HepG2 (cell line): ENCODE results near the gene RAB3A. TPM values are rescaled to one million over a fixed set of nuclear protein-coding genes. Genes with fewer than 3 reads are reported as not detected.

Source experiments
- ATF6 ChIP-seq: sonication (generic); formaldehyde crosslinking; conservative IDR thresholded peaks from 2 replicates; pipeline ENCODE4 v1.4.0; 2020; ENCODE audit warnings: missing genetic modification reagents
- HMGXB4 ChIP-seq, 2 experiments: sonication (generic) in 1 of 2; formaldehyde crosslinking in 1 of 2; IDR thresholded peaks; 2 replicates each; pipeline versions ENCODE4 v1.4.0 to v1.6.1; 2018 to 2020; ENCODE audit warnings: missing genetic modification reagents in 2 of 2, borderline replicate concordance in 1 of 2, low read depth in 1 of 2, mild to moderate bottlenecking in 1 of 2, missing biosample characterization in 1 of 2
- MXD3 ChIP-seq: IDR thresholded peaks from 2 replicates; pipeline ENCODE4 v1.6.1; 2016; ENCODE audit warnings: mild to moderate bottlenecking, missing biosample characterization, missing genetic modification reagents
- NRL ChIP-seq: sonication (generic); formaldehyde crosslinking; IDR thresholded peaks from 2 replicates; pipeline ENCODE4 v1.5.0; 2020; ENCODE audit warnings: missing genetic modification reagents, mild to moderate bottlenecking, moderate library complexity, borderline replicate concordance
- REXO4 ChIP-seq: sonication (generic); formaldehyde crosslinking; IDR thresholded peaks from 2 replicates; pipeline ENCODE4 v1.8.0; 2022; ENCODE audit warnings: missing genetic modification reagents, mild to moderate bottlenecking, borderline replicate concordance
- ZC3H4 ChIP-seq: sonication (generic); formaldehyde crosslinking; IDR thresholded peaks from 2 replicates; pipeline ENCODE4 v1.4.0; 2020; ENCODE audit warnings: missing genetic modification reagents, borderline replicate concordance
- ZFP36L1 ChIP-seq: sonication (generic); formaldehyde crosslinking; IDR thresholded peaks from 2 replicates; pipeline ENCODE4 v1.8.0; 2022; ENCODE audit warnings: mild to moderate bottlenecking, missing genetic modification reagents, moderate library complexity
- ZNF143 ChIP-seq: sonication (generic); formaldehyde crosslinking; IDR thresholded peaks from 2 replicates; pipeline ENCODE4 v1.4.0; 2020; ENCODE audit warnings: missing genetic modification reagents
- ZNF24 ChIP-seq: fragments of 450-650 bp; IDR thresholded peaks from 2 replicates; pipeline ENCODE4 v1.6.1; 2017; ENCODE audit warnings: antibody characterized with exemption, mild to moderate bottlenecking
- ZNF318 ChIP-seq: sonication (generic); formaldehyde crosslinking; IDR thresholded peaks from 2 replicates; pipeline ENCODE4 v1.4.0; 2020; ENCODE audit warnings: mild to moderate bottlenecking, missing genetic modification reagents
- ZNF740 ChIP-seq: sonication (generic); formaldehyde crosslinking; IDR thresholded peaks from 2 replicates; pipeline ENCODE4 v1.4.0; 2020; ENCODE audit warnings: missing genetic modification reagents
- polyA plus RNA-seq, 8 experiments: library from polyadenylated mRNA; depleted of rRNA in 3 of 8; stranded (reverse) in 7 of 8; unstranded in 1 of 8; fragments of >200 nt; fragmentation: Illumina TruSeq in 4 of 8; extraction: Trizol in 4 of 8; gene quantifications; 2 replicates each; pipeline versions ENCODE4 v1.2.1 to v1.2.3, GENCODE V29; 2011 to 2016; ENCODE audit warnings: low read depth in 4 of 8, missing spikeins in 1 of 8, mixed read lengths in 1 of 8; ENCODE audit not compliant: insufficient read depth in 1 of 8
- total RNA-seq, 5 experiments: library from RNA; depleted of rRNA; stranded (reverse); fragments of >200 nt; fragmentation: Illumina TruSeq; extraction: Trizol; gene quantifications; 2 replicates each; pipeline ENCODE4 v1.2.3, GENCODE V29; 2016; ENCODE audit warnings: low read depth in 1 of 5
- TF ChIP-seq, protein P1 (sequence below): IDR thresholded peaks from 2 replicates; pipeline ENCODE4 v1.6.1; 2016; ENCODE audit warnings: mild to moderate bottlenecking

The RAB3A gene
- total and polyA plus RNA-seq, 2 of the 13 experiments (the other 11 are each of a cell fraction or from before 2014, with no cell fraction given), result 0.58 to 0.98 TPM

- TF ChIP-seq ZNF318 (CRISPR knock-in tag), result 0 out of 2 replicates have a peak, but pooled peaks have one; percentile 31
- TF ChIP-seq ZC3H4 (CRISPR knock-in tag), result no peak
- TF ChIP-seq ZNF740 (CRISPR knock-in tag), result 0 out of 2 replicates have a peak, but pooled peaks have one; percentile 58
- no peak for TF ChIP-seq REXO4 (CRISPR knock-in tag)
- peak; percentile 56; the same call in 1 of the 2 replicates for TF ChIP-seq ZNF143 (CRISPR knock-in tag)
- 0 out of 2 replicates have a peak, but pooled peaks have one; percentile 71 for TF ChIP-seq MXD3 (CRISPR knock-in tag)
- TF ChIP-seq HMGXB4 (CRISPR knock-in tag; IDR thresholded peaks at IDR 0.05; ENCODE audit: borderline replicate concordance in 1 of 2, low read depth in 1 of 2), result peak; percentile 37 to 68; a peak in 2 of 4 replicates
- TF ChIP-seq, protein P1, sequence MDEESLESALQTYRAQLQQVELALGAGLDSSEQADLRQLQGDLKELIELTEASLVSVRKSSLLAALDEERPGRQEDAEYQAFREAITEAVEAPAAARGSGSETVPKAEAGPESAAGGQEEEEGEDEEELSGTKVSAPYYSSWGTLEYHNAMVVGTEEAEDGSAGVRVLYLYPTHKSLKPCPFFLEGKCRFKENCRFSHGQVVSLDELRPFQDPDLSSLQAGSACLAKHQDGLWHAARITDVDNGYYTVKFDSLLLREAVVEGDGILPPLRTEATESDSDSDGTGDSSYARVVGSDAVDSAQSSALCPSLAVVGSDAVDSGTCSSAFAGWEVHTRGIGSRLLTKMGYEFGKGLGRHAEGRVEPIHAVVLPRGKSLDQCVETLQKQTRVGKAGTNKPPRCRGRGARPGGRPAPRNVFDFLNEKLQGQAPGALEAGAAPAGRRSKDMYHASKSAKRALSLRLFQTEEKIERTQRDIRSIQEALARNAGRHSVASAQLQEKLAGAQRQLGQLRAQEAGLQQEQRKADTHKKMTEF (CRISPR knock-in tag), result peak; percentile 57; the same call in 1 of the 2 replicates
- TF ChIP-seq ATF6, result no peak
- TF ChIP-seq ZNF24, result no peak
- TF ChIP-seq NRL (CRISPR knock-in tag), result peak; percentile 29; the same call in 1 of the 2 replicates
- no peak for TF ChIP-seq ZFP36L1
These were observed 30.1 kb downstream of the RAB3A start, which contains the start of gene IFI30 (continued) for GRCh38 chr19:18173572-18174288.
